IPS-11a (cell line): ENCODE results near the gene R3HCC1L.
"Not testable (repeated sequence)": the region's sequence is repeated elsewhere in the genome, so short reads cannot be mapped to it uniquely, and the experiment has no call there.

Source experiments
- H3K4me3 ChIP-seq: one replicate; pipeline ENCODE4 v1.5.1; 2013; ENCODE audit warnings: low read depth, low read length, control low read depth

R3HCC1L gene

GRCh38 chr10:98226508-98227144, 92.2 kb downstream of the R3HCC1L start:
- no peak overlapping the region for H3K4me3 ChIP-seq

GRCh38 chr10:98227713-98228112, 93.3 kb downstream of the R3HCC1L start:
- not testable (repeated sequence) for H3K4me3 ChIP-seq

- H3K4me3 ChIP-seq, result not testable (repeated sequence)
Measured at GRCh38 chr10:98228266-98228665, 93.8 kb downstream of the R3HCC1L start.

GRCh38 chr10:98231417-98231816, 97.0 kb downstream of the R3HCC1L start:
- H3K4me3 ChIP-seq, result no peak overlapping the region

- H3K4me3 ChIP-seq, result no peak overlapping the region
Measured at GRCh38 chr10:98235846-98236245, 101.4 kb downstream of the R3HCC1L start.

GRCh38 chr10:98236862-98237261, 102.4 kb downstream of the R3HCC1L start:
- H3K4me3 ChIP-seq, result no peak overlapping the region

- no peak overlapping the region for H3K4me3 ChIP-seq
Measured at GRCh38 chr10:98238391-98238790, 103.9 kb downstream of the R3HCC1L start.

GRCh38 chr10:98240524-98240923, 106.1 kb downstream of the R3HCC1L start:
- no peak overlapping the region for H3K4me3 ChIP-seq

- no peak overlapping the region for H3K4me3 ChIP-seq
Measured at GRCh38 chr10:98242823-98243222, 108.4 kb downstream of the R3HCC1L start.

- H3K4me3 ChIP-seq, result no peak overlapping the region
Measured at GRCh38 chr10:98244141-98244540, 109.7 kb downstream of the R3HCC1L start.

GRCh38 chr10:98244586-98244985, 110.1 kb downstream of the R3HCC1L start:
- no peak overlapping the region for H3K4me3 ChIP-seq

- no peak overlapping the region for H3K4me3 ChIP-seq
Measured at GRCh38 chr10:98246911-98247805, 112.7 kb downstream of the R3HCC1L start.

GRCh38 chr10:98248018-98248417, 113.6 kb downstream of the R3HCC1L start:
- H3K4me3 ChIP-seq, result no peak overlapping the region

GRCh38 chr10:98249134-98249533, 114.7 kb downstream of the R3HCC1L start:
- no peak overlapping the region for H3K4me3 ChIP-seq

- no peak overlapping the region for H3K4me3 ChIP-seq
Measured at GRCh38 chr10:98251399-98251798, 116.9 kb downstream of the R3HCC1L start.

GRCh38 chr10:98252464-98252863, 118.0 kb downstream of the R3HCC1L start:
- no peak overlapping the region for H3K4me3 ChIP-seq

- no peak overlapping the region for H3K4me3 ChIP-seq
Measured at GRCh38 chr10:98253499-98253898, 119.0 kb downstream of the R3HCC1L start.

GRCh38 chr10:98254234-98254974, 119.9 kb downstream of the R3HCC1L start:
- H3K4me3 ChIP-seq, result no peak overlapping the region

GRCh38 chr10:98255146-98255877, 120.9 kb downstream of the R3HCC1L start:
- no peak overlapping the region for H3K4me3 ChIP-seq

- H3K4me3 ChIP-seq, result no peak overlapping the region
Measured at GRCh38 chr10:98256692-98257091, 122.2 kb downstream of the R3HCC1L start.

- H3K4me3 ChIP-seq, result no peak overlapping the region
Measured at GRCh38 chr10:98257198-98257597, 122.7 kb downstream of the R3HCC1L start.
